T-helper 22 cell (primary cell): ENCODE results near the gene PPARG.
"Not testable (repeated sequence)": the region's sequence is repeated elsewhere in the genome, so short reads cannot be mapped to it uniquely, and the experiment has no call there.

Source experiments
- DNase-seq: peaks from one replicate; pipeline ENCODE4 v3.0.0-alpha.2; 2020; ENCODE audit warnings: low read depth

Gene PPARG

DNA sequence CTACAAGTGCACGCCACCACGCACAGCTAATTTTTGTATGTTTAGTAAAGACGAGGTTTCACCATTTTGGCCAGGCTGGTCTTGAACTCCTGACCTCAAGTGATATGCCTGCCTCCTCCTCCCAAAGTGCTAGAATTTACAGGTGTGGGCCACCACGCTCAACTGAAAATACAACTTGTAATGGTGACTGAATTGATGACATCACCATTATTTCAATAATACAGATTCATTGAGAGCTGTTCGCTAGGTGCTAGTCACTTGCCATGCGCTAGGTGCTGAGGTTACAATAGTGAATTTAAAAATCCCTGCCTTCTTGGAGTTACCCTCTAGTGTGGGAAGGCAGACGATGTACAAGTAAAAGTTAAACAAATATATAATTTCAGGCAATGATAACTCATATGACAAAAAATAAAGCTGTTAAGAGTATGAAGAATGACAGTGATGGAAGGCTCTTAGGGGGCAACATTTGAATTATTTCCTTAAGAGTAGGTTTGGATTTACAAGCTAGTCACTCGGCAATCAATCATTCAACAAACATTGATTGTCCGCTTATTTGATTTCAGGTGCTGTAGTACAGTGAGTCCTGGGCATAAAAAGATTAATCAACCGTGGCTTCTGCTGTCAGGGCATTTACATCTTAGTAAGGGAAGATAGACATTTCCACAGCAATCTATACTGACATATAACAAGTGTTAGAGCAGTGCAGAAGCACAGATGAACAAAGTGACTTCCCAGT lies 9.1 kb upstream of the PPARG start:
- no peak for DNase-seq

DNA sequence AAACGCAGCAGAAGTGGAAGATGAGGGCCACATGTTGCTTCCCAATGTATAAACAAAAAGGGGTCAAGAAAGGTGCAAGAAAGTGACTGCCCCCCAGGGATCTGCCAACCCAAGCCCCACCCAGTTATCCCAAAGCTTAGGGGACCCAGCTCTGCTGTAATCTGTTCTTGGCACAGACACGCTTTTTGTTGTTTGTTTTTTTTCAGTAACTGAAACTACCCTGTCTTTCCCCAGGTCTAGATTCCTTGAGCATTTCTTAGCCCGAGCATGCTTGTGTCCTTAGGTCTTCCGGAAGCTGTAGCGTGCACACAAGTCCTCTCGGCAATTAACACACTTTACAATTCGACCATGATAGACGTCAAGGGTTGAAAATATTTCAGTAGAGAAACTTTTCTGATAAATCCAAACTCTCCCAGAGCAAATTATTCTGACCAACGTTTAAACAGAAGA lies 8.5 kb upstream of the PPARG start:
- DNase-seq, result no peak

DNA sequence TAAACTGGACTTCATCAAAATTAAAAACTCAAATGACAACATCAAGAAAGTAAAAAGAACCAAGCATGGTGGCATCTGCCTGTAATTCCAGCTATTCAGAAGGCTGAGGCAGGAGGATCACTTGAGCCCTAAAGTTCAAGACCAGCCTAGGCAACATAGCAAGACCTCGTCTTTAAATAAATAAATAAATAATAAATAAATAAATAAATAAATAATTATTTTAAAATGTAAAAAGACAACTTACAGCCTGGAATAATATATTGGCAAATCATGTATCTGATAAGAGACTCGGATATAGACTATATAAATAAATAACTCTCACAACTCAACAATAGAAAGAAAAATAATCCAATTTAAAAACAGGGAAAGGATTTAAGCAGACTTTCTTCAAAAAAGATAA lies 4.3 kb upstream of the PPARG start:
- no peak for DNase-seq

DNA sequence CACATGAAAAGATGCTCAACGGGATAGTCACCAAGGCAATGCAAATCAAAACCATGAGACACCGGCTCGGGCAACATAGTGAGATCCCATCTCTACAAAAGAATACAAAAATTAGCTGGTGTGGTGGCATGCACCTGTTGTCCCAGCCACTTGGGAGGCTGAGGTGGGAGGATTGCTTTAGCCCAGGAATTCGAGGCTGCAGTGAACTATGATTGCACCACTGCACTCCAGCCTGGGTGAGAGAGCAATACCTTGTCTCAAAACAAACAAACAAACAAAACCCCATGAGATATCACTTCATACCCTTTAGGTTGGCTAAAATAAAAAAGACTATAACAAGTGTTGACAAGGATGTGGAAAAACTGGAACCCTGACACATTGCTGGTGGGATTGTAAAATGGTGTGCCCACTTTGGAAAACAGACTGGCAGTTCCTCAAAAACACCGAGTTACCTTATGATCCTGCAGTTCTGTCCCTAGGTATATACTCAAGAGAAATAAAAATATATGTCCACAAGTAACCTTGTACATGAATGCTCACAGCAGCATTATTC lies 3.8 kb upstream of the PPARG start:
- no peak for DNase-seq

DNA sequence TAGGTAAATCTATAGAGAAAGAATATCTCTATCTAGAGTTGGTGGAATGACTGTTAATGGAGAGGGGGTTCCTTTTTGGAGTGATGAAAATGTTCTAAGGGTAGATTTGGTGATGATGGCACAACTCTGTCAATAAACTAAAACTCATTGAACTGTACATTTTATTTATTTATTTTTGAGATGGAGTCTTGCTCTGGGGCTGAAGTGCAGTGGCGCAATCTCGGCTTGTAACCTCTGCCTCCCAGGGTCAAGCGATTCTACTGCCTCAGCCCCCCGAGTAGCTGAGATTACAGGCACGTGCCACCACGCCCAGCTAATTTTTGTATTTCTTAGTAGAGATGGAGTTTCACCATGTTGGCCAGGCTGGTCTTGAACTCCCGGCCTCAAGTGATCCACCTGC lies 3.1 kb upstream of the PPARG start:
- not testable (repeated sequence) for DNase-seq

DNA sequence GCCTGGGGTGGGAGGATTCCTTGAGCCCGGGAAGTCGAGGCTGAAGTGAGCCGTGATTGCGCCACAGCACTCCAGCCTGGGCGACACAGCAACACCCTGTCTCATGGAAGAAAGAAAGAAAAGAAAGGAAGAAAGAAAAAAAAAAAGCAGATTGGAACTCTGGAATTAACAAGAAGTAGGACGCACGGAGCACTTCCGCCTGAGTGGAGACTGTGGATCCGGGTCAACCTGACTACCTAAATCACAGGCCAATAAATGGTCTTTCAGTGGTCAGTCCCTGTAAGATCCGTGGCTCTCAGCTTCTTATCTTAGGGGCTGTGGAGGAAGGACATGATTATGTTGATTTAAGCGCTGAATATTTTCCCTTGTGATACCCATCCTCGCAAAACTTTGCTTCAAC lies 2.4 kb upstream of the PPARG start:
- DNase-seq, result no peak

DNA sequence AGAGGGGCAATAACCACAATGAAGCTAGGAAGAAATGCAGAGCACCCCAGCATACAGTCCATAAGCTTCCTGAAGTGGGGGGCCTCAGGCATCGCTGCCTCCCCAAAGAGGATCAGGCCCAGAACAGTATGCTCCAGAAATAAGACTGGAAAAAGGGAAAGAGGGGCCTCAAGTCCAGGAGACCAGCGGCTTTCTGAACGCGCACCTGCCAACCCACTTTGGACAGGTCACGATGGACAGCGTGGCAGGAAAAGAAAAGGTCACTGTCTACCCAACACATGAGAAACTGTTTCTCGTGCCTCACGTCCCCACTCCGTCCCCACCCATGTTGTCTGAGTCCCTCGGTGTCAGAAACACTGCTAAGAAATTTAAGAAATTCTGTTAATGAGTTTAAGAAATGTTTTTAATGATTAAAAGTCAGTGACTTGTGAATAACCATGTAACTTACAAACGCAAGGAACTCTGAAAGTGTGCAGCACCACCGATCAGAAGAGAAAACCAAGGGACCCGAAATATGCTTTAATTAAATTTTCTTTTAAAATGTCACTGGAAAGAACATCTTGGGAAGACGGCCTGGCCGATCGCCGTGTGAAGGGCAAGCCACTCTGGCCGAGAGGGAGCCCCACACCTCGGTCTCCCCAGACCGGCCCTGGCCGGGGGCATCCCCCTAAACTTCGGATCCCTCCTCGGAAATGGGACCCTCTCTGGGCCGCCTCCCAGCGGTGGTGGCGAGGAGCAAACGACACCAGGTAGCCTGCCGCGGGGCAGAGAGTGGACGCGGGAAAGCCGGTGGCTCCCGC lies 1.7 kb upstream of the PPARG start:
- no peak for DNase-seq

DNA sequence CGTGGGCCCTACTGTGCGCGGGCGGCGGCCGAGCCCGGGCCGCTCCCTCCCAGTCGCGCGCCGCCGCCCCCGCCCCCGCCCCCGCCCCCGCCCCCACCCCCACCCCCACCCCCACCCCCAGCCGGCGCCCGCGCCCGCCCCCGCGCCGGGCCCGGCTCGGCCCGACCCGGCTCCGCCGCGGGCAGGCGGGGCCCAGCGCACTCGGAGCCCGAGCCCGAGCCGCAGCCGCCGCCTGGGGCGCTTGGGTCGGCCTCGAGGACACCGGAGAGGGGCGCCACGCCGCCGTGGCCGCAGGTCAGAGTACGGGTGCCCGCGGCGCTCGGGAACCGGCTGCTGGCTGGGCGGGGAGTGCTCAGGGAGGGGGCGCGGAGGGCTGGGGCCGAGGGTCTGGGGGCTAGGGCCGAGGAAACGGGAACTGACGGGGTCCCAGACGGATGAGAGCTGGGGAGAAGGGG lies 1.1 kb upstream of the PPARG start:
- DNase-seq, result no peak

DNA sequence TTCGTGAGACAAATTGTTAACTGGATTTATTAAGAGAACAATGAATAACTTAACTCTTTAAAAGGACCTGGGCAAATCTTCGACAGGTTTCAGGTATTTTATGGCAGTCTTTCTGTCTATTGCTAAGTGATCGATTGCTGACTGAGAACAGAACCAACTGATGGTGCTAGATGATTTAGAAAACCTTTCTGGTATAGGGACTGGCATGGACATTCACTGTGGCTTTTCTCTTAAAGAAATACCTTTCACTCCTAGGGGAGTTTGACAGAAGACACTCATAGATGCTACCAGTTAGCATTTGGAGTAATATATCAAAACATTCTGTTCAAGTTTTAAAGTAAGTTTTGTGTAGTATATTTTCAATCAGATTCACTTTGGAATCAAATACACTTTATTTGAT lies 654 bp downstream of the PPARG start:
- DNase-seq, result no peak

DNA sequence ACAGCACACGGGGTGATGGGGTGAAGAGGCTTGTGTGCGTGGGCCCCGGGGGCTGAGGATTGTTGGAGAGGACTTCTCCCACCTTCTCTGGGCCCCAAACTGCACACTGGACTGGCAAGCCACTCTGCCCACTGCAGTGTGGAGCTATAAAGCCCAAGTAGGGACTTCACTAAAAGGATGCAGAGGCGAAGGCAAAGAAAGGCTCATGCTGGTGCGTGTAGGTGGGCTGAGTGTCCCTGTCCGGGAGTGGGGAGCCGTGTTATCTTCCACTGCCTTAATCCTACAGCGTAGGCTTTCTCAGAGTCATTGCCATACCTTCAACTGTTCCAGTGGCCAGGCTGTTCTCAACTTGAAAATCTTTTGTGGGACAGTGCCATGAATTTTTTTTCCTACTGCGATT lies 3.9 kb downstream of the PPARG start:
- DNase-seq, result no peak

DNA sequence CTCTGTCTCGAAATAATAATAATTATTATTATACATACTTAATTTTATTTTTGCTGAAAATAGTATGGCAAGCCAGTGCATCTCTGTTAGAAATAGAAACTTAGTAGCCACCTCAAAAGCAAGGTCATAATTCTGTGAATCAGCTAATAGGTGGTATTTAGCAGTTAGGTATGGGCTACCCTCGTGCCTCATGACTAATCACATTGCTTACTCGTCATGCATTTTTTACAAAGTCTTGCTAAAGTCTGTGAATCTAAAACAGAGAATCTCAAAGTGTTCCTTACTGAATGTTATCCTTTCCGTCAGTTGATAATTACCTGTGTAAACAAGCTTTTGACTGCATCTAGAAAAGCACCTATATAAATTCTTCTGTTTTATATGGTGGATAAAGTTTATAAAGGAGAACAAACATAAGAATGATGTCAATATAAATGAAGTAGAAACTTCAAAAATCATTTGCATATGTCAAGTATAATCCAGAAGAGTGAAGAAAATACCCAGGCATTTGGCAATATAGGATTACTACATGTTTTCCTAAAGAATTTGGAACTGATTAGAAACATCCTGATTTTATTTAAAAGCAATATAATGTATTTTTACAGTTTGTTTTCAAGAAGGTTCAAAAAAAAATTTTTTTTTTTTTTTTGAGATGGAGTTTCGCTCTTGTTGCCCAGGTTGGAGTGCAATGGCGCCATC lies 6.2 kb downstream of the PPARG start:
- DNase-seq, result no peak

DNA sequence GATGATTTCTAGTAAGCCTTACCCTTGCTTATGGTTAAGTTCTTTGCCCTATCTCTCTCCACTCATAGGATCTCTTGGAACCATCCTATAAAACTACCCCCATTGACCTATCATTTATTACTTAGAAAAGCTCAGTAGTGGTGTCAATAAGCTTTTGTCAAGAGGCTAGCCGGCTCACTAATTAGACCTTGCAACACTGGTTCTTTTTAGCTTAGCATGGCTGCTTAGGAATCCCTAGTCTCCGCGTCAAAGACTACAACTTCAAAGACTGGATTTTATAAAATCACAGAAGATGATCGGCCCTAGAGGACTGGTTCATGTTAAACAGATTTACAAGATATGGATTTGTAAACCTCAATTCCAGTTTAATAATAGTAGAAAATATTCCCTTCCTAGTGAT lies 7.6 kb downstream of the PPARG start:
- DNase-seq, result no peak

DNA sequence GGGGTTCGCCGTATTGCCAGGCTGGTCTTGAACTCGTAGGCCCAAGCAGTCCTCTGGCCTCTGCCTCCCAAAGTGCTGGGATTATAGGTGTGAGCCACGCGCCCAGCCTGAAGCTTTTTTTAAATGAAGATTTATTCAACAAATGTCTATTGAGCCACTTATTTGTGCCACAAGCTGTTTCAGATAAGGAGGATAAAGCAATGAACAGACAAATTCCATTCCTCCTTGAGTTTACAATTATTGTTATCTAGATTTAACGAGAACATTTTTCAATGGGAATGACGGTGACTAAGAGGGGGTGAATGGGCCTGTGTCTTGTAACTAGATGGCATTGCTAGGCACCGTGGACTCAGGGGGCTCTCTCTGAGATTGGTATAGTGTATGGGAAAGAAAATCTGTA lies 10.2 kb downstream of the PPARG start:
- no peak for DNase-seq

DNA sequence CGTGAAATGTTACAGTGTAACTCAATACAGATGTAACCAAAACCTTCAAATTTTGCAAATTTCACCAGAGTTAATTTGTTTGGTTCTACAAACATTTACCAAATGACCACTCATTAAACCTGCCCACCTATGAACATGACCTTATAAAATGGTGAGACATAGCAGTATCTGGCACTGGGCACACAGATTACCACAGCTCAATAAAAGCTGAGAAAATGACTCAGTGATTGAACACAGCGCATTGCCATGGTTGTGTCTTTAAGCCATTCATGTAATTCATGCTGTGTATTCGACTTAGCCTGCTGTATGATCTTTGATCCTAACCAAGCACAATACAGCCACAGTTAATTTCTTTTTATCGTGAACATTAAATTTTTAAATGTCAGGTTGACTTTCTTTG lies 11.3 kb downstream of the PPARG start:
- DNase-seq, result no peak

DNA sequence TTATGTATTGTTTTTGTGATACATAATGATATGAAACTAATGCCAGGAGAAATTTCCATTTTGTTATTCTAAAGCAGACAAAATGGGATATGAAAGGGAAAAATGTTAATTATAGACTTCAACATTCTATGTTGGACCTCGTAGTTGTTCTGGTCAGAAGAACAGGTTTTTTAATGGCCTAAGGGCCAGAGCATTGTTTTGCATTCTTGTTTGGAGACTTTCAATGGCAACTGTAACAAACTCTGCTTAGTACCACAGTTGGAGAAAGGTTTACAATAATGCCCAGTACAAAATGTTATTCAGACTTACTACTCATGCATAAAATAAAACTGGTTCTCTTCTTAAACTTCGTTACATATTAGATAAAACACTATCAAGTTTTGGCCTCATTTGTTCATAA lies 12.2 kb downstream of the PPARG start:
- DNase-seq, result no peak

DNA sequence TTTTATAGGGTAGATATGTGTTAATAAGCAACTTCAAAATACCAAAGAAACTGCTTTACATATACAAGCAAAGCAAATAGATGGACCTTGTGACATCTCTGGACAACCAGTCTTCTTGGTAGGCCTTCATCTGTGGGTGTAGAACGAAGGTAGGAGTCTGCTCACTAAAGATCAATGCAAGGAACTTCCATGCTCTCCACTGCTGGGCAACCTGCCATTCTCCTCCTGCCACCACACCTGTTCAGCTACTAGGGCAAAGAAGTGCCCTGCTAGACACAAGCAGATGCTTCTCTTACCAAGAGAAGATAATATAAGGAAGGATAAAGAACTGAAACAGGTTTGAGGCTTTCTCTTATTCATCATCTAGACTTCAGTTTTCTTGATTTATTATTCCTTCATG lies 12.6 kb downstream of the PPARG start:
- DNase-seq, result no peak

DNA sequence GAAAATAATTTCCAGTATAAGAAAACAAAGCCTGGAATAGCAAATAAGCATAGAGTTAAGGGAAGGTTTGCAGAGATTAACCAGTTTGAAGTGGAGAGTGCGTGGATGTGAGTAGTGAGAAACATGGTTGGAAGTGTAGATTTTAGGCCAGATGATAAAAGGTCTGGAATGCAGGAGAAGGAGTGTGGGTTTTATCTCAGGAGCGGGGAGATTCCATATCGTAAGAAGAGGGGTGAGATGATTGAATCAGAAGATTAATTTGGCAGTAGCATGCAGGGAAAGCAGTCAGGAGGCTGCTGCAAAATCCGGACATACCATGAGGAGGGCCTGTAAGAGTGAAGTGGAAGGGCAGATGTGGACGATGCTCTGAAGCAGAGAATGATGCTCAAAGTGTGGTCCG lies 13.7 kb downstream of the PPARG start:
- no peak for DNase-seq

DNA sequence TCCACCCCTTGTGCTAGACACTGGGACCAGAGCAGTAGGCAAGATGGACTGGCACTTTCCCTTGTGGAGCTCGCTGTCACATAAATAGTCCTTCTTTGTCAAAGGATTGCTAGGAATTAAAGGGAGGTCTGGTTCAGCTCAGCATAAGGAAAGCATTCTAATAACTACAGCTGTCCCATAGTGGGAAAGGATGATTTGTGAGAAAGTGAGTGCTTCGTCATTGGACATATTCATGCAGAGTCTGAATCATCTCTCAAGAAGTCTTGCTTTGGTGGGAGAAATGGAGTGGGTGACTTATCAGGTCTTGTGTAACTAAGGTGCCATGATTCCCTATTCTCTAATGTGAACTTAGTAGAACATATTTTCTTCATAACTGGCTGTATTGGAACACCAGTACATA lies 14.7 kb downstream of the PPARG start:
- no peak for DNase-seq

DNA sequence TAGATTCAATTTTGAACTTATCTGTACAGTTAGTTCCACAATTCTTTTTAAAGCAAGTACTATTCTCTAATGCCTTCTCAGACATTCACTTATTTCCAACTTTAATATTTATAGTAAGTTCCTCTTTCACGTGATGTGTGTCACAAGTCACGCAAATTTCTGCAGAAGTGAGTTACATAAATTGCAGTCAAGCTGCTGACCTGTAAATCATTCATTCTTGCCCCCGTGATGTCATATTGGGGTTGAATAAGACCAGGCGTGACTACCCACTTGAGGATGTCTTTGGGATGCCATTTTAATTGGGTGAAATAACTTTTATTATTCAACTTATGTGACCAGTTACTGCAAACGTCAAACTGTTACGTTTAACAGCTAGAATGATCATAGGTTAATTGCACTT lies 15.1 kb downstream of the PPARG start:
- no peak for DNase-seq

DNA sequence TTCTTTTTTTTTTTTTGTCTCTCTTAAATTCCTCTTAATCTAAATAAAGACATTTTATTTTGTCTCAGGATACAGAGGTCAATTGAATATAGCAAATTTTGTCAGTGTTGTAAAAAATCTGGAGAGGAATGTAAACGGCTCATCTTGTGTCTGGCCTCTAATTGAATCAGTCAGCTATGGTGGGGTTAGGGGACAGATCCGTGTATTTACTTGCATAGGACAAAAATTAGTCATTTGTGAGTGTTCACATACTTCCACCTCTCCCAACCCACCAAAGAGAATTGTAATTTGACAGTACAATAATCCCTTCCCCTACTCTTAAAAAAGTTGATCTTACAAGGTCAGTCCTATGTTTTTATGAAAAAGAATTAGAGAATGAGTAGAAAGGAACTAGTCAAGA lies 18.3 kb downstream of the PPARG start:
- no peak for DNase-seq

DNA sequence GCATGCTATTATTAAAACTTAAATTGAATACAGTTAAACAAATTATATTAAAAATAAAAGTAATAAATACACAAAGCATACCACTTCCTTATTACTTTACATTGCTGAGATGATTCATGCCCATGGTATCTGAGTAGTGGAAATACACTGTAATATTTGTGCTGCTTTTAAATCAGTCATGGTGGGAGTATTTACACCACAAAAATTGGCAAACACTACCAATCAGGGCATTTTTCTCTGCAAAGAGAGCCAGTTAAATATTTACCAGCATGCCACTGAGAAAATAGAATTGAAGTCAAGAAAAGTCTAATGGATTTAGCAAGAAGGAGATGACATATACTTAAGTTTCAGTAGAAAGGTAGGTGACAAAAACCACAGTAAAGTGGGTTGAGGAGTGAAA lies 19.6 kb downstream of the PPARG start:
- DNase-seq, result no peak

DNA sequence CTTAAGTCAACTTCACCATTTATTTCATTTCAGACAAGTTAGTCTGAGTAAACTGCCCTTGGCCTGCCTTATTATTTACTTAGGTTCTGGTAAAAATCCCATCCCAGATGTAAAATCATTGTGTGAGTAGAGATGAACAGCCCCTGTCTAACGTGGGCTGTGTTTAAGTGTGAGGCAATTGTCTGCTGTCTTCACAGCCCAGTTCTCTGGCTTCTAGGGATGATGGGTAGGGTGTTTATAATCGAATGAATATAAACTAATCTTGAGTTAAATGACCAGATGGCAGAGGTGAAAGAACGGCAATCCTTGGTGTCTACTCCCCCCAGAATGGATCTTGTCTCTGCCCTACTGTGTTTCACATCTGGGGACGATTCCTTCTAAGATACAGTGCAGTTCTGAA lies 20.8 kb downstream of the PPARG start:
- no peak for DNase-seq

DNA sequence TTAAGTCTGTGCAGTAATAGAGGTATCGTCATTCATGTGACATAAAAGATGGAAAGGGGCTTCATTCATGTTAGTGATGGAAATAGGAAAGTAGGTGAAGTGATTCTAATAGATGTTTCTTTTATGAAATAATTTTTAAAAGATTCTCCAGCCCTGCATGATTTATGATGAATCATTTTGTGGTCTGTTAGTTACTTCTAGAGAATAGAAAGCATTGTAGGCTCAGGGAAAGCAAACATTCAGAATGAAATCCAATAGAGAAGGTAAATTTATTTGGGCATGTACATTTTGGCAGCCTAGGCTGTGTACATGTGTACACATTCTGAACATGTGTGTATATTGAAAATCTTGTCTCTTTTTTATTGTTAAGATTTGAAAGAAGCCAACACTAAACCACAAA lies 23.1 kb downstream of the PPARG start:
- DNase-seq, result no peak
